Right kidney (tissue), 1 donor: ENCODE results near the gene AFAP1L2.

Experiments used
- DNase-seq: peaks from one replicate; pipeline ENCODE4 v3.0.0-alpha.2; 2016

AFAP1L2 gene

DNA sequence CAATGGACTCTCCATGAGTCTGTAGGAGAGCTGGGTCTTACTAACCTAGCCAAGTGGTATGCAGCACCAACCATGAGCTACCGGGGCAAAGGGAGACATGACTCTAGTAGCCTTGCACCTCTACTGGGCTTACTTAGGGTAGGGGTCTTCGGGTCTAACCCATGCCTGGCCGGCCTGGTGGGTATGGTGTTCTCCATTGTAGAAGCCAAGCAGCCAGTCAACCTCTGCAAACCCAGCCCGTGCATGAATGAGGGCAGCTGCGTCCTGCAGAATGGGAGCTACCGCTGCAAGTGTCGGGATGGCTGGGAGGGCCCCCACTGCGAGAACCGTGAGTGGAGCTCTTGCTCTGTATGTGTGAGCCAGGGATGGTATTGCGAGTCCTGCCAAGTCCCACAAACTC, 114.3 kb downstream of the AFAP1L2 start:
- DNase-seq, result no peak

DNA sequence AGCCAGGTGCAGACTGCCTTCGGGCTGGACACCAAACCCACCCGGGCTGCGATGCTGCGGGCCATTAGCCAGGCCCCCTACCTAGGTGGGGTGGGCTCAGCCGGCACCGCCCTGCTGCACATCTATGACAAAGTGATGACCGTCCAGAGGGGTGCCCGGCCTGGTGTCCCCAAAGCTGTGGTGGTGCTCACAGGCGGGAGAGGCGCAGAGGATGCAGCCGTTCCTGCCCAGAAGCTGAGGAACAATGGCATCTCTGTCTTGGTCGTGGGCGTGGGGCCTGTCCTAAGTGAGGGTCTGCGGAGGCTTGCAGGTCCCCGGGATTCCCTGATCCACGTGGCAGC, 115.2 kb downstream of the AFAP1L2 start:
- DNase-seq, result no peak

DNA sequence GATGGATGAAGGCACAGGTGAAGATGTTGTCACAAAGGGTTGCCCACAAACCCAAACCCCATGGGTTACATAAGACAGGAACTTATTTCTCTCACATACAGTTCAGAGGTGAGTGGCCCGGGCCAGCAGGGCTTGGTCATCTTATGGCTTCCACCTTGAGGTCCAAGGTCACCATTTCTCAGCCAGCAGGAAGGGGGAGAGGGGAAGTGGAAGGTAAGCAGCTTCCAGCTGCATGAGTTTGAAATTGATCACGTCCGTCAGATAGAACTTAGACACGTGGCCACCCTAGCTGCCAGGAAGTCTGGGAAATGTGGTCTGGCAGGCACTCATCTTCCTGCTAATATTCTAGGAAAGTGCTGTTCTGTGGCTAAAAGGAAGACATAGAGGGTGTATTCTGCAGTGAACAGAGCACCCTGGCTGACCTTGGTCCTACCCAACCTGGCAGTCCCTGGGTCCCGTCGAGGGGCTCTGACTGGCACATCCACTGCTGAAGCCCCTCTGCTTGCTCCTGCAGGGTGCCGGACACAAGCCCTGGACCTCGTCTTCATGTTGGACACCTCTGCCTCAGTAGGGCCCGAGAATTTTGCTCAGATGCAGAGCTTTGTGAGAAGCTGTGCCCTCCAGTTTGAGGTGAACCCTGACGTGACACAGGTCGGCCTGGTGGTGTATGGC, 115.7 kb downstream of the AFAP1L2 start:
- no peak for DNase-seq

GRCh38 chr10:114286921-114287320, 117.4 kb downstream of the AFAP1L2 start:
- DNase-seq, result no peak

DNA sequence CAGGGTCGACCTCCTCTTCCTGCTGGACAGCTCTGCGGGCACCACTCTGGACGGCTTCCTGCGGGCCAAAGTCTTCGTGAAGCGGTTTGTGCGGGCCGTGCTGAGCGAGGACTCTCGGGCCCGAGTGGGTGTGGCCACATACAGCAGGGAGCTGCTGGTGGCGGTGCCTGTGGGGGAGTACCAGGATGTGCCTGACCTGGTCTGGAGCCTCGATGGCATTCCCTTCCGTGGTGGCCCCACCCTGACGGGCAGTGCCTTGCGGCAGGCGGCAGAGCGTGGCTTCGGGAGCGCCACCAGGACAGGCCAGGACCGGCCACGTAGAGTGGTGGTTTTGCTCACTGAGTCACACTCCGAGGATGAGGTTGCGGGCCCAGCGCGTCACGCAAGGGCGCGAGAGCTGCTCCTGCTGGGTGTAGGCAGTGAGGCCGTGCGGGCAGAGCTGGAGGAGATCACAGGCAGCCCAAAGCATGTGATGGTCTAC, 118.3 kb downstream of the AFAP1L2 start:
- no peak for DNase-seq

DNA sequence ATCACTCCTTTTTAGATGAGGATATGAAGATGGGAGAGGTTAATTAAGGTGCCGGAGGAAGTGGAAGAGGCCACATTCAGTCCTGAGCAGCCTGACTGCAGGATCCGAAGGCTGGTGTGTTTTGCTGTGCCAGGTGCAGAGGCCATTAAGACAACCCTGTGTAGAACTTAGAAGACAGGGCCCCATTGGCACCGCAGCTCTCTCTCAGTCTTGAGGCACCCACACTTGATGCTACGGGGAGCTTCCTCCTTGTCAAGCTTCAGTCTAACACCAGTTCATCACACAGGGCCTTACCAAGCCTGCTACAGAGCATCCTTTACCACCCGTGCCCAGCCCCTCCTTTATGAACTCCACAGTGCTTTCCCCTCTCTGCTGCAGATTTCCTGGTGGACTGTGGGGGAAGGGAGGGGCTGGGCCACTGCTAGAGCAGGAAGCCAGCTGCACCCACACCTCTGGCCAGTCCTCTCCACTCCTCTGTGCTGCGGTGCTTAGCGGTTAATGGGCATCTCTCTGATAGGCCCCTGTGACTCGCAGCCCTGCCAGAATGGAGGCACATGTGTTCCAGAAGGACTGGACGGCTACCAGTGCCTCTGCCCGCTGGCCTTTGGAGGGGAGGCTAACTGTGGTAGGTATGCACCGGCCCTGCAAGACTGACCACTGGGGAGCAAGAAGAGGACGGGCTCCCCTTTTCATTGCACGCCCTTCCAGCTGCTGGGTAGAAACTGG, 119.8 kb downstream of the AFAP1L2 start:
- no peak for DNase-seq

DNA sequence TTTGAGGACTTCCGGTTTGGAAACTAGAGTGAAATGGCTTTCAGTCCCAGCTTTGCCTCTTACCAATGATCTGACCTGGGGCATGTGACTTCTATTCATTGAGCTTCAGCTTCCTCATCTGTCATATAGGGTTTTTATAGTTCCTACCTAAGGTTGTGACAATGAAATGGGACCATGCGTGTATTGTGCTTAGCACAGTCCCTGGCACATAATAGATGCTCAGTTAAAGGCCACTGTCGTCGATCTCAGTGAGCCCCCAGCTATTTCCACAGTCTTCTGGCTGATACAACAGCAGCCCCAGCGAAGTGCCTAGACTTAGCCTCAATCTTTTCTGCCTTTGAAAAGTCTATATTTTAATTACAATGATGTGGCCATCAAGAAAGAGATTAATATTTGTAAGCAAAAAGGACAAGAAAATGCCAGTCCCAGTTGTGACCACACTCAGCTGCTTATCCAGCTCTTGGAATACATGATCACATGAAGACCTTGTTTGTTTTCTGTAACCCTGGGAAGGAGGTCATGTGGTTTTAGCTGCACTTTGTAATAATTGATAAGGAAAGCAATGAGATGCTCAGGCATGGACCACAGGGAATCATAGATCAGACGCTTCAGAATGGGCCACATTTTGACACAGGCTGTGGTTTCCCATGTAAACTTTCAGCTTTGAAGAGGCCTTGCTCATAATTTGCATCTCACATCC, 120.6 kb downstream of the AFAP1L2 start:
- no peak for DNase-seq

- no peak for DNase-seq
Measured at GRCh38 chr10:114283091-114283490, 121.2 kb downstream of the AFAP1L2 start.

GRCh38 chr10:114282526-114282925, 121.8 kb downstream of the AFAP1L2 start:
- DNase-seq, result no peak

- DNase-seq, result no peak
Measured at GRCh38 chr10:114281461-114281860, 122.8 kb downstream of the AFAP1L2 start.

- no peak for DNase-seq
Measured at GRCh38 chr10:114281006-114281405, 123.3 kb downstream of the AFAP1L2 start.

DNA sequence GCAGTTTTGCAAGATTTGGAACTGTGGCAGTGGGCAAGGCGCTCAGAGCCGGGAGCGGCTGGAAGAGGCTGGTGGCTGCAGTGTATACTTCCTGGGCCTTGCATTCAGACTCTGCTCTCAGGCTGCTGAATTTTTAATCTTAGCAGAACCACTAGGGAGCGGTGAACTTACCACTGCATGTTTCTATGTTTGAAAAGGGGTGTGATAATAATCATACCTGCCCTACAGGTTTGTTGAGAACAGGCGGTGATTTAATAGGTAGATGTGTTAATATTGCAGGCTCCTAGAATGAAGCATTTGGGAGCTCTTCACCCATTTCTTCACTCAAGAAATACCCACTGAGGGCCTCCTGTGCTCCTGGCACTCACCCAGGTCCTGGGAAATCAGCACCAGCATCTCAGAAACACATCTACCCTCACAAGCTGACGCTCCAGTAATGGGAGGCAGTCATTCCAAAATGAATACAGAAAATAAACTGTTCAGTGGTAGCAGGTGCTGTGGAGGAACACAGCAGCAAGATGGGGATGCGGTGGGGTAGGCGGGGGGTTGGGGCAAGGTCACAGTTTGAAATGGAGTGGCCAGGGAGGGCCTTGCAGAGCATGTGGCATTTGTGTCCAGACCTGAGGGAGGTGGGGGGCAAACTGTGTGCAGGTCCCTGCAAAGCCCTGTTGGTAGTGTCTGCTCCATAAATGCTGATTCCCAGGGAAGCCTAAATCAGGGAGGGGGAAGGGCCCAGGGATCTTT, 124.2 kb downstream of the AFAP1L2 start:
- no peak for DNase-seq

- DNase-seq, result no peak
Measured at GRCh38 chr10:114279289-114279688, 125.0 kb downstream of the AFAP1L2 start.

DNA sequence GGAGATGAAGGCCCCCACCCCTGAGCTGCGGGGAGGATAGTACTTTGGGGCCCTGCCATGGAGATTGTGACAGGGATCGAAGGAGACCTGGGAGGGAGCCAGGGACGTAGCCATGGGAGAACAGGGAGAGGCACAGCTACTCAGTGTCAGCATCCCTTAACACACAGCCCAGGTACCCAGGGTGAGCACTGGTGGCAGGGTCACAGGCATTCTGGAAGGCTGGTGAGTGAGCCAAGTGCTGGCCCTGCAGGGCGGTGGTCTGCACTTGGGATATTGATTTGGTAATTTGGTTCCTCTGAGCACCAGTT, 125.5 kb downstream of the AFAP1L2 start:
- DNase-seq, result no peak

GRCh38 chr10:114278140-114278883, 126.0 kb downstream of the AFAP1L2 start:
- DNase-seq, result no peak

DNA sequence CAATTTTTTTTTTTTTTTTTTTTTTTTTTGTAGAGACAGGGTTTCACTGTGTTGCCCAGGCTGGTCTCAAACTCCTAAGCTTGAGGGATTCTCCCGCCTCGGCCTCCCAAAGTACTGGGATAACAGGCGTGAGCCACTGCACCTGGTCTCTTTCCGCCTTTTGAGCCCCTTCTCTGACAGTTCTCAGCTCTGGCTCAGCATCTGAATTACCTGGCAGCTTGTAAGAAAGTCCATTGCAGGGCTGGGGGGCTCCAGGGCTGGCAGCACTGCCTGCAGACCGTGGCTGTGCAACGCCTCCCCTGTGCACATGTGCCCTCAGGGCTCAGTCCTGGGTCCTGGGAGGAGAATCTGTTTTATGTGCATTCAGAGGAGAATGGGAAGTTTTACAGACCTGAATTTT, 127.6 kb downstream of the AFAP1L2 start:
- DNase-seq, result no peak

DNA sequence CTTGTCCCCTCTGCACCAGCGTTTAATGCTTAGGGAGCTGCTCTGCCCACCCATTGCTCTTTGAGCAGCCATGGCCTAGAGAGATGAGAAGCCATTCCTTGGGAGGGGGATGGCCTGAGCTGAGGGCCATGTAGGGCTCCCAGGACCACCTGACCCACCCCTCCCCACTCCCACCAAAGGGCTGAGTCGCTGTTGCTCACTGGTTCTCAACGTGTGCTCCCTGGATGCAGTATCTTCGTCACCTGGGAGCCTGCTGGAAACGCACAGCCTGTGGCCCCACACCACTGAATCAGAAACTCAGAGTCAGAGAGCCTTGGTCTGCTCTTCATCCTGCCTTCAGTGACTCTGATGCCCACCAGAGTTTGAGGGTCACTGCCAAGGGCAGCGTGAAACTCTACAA, 128.2 kb downstream of the AFAP1L2 start:
- DNase-seq, result no peak

- no peak for DNase-seq
Measured at GRCh38 chr10:114274616-114275453, 129.5 kb downstream of the AFAP1L2 start.

DNA sequence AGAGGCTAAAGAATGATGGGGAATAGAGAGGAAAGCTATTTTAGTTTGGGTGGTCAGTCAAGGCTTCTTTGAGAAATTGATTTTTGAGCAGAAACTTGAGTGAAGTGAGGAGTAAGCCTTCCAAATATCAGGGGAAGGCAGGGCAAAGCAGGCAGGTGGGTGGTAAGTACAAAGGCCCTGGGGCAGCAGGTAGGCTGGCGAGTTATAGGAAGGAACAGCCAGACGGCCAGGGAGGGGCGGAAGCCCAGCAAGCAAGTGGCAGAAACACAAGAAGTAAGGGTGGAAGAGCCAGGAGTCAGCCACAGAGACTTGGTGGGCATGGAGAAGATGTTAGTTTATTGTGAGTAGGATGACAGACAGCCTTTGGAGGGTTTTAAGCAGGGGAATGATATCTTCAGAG, 130.4 kb downstream of the AFAP1L2 start:
- DNase-seq, result no peak

- no peak for DNase-seq
Measured at GRCh38 chr10:114272696-114273095, 131.6 kb downstream of the AFAP1L2 start.

- no peak for DNase-seq
Measured at GRCh38 chr10:114271779-114272167, 132.5 kb downstream of the AFAP1L2 start.
